A549 treated with AZD2906 at 1 μM for 4 hours (cell line): ENCODE measurements around the gene TRIP13. TPM values are rescaled to one million over a fixed set of nuclear protein-coding genes. Genes with fewer than 3 reads are reported as not detected.

ENCODE experiments used
- total RNA-seq: library from RNA; stranded (reverse); fragments of 200-300 nt; extraction: Qiagen RNA extraction; gene quantifications from 5 replicates; pipeline ENCODE4 v1.2.3, GENCODE V29; 2022

TRIP13 gene
- 62.7 to 68.3 TPM (median 65.8 TPM) in 5 replicates for total RNA-seq

DNA sequence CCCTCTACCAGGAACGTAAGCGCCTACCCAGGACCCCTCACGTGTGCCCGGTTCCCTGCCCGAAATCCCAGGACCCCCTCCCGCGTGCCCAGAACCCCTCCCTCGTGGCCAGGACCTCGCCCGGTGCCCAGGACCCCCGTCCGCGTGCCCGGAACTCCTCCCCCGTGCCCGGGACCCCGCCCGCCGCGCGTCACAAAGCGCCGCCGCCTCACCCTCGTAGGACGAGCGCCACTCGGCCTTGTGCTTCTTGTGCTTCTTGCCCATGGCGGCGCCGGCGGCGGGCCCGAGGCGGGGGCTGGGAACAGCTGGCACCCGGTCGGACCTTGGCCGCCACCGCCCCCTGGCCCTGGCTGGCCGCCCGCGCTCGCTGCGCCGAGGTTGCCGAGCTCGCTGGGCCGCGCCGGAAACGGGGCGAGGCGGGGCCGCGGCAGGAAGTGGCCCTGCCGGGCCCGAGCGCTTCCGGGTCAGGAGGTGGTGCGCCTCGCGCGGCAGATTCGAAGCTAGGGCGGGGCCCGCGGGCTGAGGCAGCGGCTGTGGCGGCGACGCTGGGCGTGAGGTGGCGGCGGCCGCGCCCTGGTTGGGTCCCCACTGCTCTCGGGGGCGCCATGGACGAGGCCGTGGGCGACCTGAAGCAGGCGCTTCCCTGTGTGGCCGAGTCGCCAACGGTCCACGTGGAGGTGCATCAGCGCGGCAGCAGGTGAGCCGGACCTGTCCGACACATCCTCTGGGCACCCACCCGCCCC lies at the start of gene TRIP13, which contains the start of gene BRD9:
Gene TRIP13 (plus strand): TSS at position 491 of the 743 bp plus-strand sequence. CDS start 115 bp downstream, at position 606.
Gene BRD9 (minus strand): TSS at position 408 of the 743 bp plus-strand sequence. CDS start 144 bp downstream, at position 264.

GRCh38 chr5:850511-851006 lies 42.1 kb upstream of the TRIP13 start, which contains the start of gene ZDHHC11:
ZDHHC11 (minus strand) TSS chr5:850986; CDS start chr5:850602, 384 bp downstream.

Other genes starting within 250 kb of the TRIP13 start
- 6.6 to 8.2 TPM (median 7.4 TPM) in 5 replicates for gene TPPP, start 199.5 kb upstream of the TRIP13 start, total RNA-seq
- 1.1 to 1.5 TPM (median 1.2 TPM) in 5 replicates for gene ZDHHC11B, start 108.2 kb upstream of the TRIP13 start, total RNA-seq
- 13.3 to 16.9 TPM (median 15.8 TPM) in 5 replicates for gene ZDHHC11, start 41.9 kb upstream of the TRIP13 start, total RNA-seq
- gene BRD9, start 83 bp upstream of the TRIP13 start, total RNA-seq: 36.8 to 40.4 TPM (median 39.0 TPM) in 5 replicates
- 17.9 to 25.5 TPM (median 24.3 TPM) in 5 replicates for gene NKD2, start 115.9 kb downstream of the TRIP13 start, total RNA-seq
- gene SLC12A7, start 219.2 kb downstream of the TRIP13 start, total RNA-seq: 24.4 to 30.0 TPM (median 28.4 TPM) in 5 replicates